Left lobe of liver (tissue), 2 donors: ENCODE data around the gene PRR22. TPM values are rescaled to one million over a fixed set of nuclear protein-coding genes. Genes with fewer than 3 reads are reported as not detected.

Experiments
- ATAC-seq: fragments of 200-7000 bp; cut with Tn5 transposase; one replicate; pipeline ENCODE4 v1.9.1; 2020; ENCODE audit warnings: mild to moderate bottlenecking, moderate library complexity
- DNase-seq: peaks from one replicate; pipeline ENCODE4 v3.0.0-alpha.2; 2020; ENCODE audit warnings: low spot score
- total RNA-seq: library from RNA; stranded (reverse); gene quantifications from one replicate; pipeline ENCODE4 v1.2.1, GENCODE V29; 2021
- donor health status: DM: no; HTN: no; CAD: no; lungs with moderate emphysema.
- donor health status: DM: no; HTN: yes; CAD: no.

The PRR22 gene
- 3.0 TPM for total RNA-seq

GRCh38 chr19:5784581-5785147 is at the start of gene PRR22:
TSS of gene PRR22 (minus strand) at chr19:5784746. CDS start at chr19:5784660, 86 bp downstream.
- no peak for ATAC-seq

GRCh38 chr19:5832527-5833216 is 48.1 kb upstream of the PRR22 start:
- ATAC-seq (no peak), DNase-seq (no peak)

More at GRCh38 chr19:5784581-5785147, at the start of gene PRR22:
- DNase-seq, result no peak

GRCh38 chr19:5832061-5832460 is 47.5 kb upstream of the PRR22 start:
- ATAC-seq, result no peak
- no peak for DNase-seq

- DNase-seq, result no peak
- no peak for ATAC-seq
Measured at GRCh38 chr19:5831159-5831558, 46.6 kb upstream of the PRR22 start.

GRCh38 chr19:5829567-5830310 is 45.2 kb upstream of the PRR22 start:
- DNase-seq, result no peak
- no peak for ATAC-seq

GRCh38 chr19:5828661-5829566 is 44.4 kb upstream of the PRR22 start:
- no peak for DNase-seq

GRCh38 chr19:5827891-5828660 is 43.5 kb upstream of the PRR22 start:
- peak; percentile 96 for DNase-seq
- peak; percentile 73 for ATAC-seq

More at GRCh38 chr19:5828661-5829566, 44.4 kb upstream of the PRR22 start:
- ATAC-seq, result peak; percentile 3

- DNase-seq (no peak), ATAC-seq (no peak)
Measured at GRCh38 chr19:5827342-5827890, 42.9 kb upstream of the PRR22 start.

GRCh38 chr19:5826531-5827341 is 42.2 kb upstream of the PRR22 start:
- ATAC-seq (peak; percentile 52), DNase-seq (peak; percentile 94)

- ATAC-seq, result no peak
Measured at GRCh38 chr19:5825178-5825577, 40.6 kb upstream of the PRR22 start.

GRCh38 chr19:5824751-5825150 is 40.2 kb upstream of the PRR22 start:
- no peak for DNase-seq
- ATAC-seq, result no peak

More at GRCh38 chr19:5825178-5825577, 40.6 kb upstream of the PRR22 start:
- no peak for DNase-seq

- peak; percentile 37 for ATAC-seq
Measured at GRCh38 chr19:5823579-5824281, 39.2 kb upstream of the PRR22 start.

GRCh38 chr19:5822181-5822844 is 37.8 kb upstream of the PRR22 start:
- DNase-seq (no peak), ATAC-seq (peak; percentile 24)

More at GRCh38 chr19:5823579-5824281, 39.2 kb upstream of the PRR22 start:
- DNase-seq, result no peak

- DNase-seq (no peak), ATAC-seq (no peak)
Measured at GRCh38 chr19:5821521-5822180, 37.1 kb upstream of the PRR22 start.

- DNase-seq, result no peak
- no peak for ATAC-seq
Measured at GRCh38 chr19:5820785-5821184, 36.2 kb upstream of the PRR22 start.

GRCh38 chr19:5818594-5818993 is 34.0 kb upstream of the PRR22 start:
- no peak for ATAC-seq
- no peak for DNase-seq

GRCh38 chr19:5817218-5817617 is 32.7 kb upstream of the PRR22 start:
- DNase-seq, result no peak
- no peak for ATAC-seq
